ENCODE measurements around the gene ZNF428.

DNA sequence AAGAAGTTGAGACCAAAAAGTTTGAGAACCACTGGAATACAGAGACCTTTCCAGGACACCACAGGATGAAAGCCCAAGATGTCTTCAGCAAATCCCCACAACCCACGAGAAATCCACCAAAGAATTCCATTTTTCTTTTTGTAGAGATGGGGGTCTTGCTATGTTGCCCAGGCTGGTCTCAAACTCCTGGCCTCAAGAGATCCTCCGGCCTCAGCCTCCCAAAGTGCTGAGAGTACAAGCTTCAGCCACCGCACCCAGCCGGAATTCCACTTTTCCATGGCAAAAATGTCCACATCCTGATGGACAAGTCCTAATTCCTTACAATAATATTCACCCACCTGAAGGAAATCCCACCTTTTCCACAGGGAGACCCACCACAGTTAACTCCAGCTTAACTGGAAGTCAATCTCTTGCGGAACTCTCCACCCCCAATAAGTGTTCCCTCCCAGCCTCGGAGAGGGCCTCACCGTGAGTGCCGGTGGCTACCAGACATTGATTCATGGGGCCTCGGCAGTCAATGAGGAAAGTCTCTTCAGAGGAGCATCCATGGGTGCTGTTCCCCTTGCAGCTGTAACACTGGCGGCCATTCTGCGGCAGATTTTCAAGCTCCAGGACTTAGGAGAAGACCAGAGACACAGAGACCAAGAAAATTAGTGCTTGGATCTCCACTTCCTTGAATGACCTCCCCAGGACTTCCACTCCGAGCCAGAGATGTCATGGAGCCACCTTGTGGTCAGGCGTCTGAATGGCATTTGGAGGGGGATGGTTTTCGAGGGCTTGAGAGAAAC, 32.5 kb upstream of the ZNF428 start:
- TF ChIP-seq EZH2 (IDR thresholded peaks at IDR 0.05; ENCODE audit: low read depth, low read length, severe bottlenecking): no peak
- TF ChIP-seq, protein P1, sequence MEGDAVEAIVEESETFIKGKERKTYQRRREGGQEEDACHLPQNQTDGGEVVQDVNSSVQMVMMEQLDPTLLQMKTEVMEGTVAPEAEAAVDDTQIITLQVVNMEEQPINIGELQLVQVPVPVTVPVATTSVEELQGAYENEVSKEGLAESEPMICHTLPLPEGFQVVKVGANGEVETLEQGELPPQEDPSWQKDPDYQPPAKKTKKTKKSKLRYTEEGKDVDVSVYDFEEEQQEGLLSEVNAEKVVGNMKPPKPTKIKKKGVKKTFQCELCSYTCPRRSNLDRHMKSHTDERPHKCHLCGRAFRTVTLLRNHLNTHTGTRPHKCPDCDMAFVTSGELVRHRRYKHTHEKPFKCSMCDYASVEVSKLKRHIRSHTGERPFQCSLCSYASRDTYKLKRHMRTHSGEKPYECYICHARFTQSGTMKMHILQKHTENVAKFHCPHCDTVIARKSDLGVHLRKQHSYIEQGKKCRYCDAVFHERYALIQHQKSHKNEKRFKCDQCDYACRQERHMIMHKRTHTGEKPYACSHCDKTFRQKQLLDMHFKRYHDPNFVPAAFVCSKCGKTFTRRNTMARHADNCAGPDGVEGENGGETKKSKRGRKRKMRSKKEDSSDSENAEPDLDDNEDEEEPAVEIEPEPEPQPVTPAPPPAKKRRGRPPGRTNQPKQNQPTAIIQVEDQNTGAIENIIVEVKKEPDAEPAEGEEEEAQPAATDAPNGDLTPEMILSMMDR (IDR thresholded peaks at IDR 0.05; ENCODE audit: control extremely low read depth in 1 of 3, insufficient read depth in 1 of 3, low read depth in 1 of 3, low read length in 3 of 3): peak; percentile 84 to 92 (median 86)
- no peak for TF ChIP-seq YY1 (IDR thresholded peaks at IDR 0.05; ENCODE audit: low read depth, low read length)
- no peak for TF ChIP-seq TAF7 (optimal IDR thresholded peaks at IDR 0.05; ENCODE audit: borderline replicate concordance, low read depth, low read length)
- TF ChIP-seq RAD21 (IDR thresholded peaks at IDR 0.05 in 1 of 2, conservative IDR thresholded peaks at IDR 0.05 in 1 of 2; ENCODE audit: low read depth in 2 of 2, low read length in 2 of 2): peak; percentile 81 to 87
- no peak for TF ChIP-seq POLR2AphosphoS5 (IDR thresholded peaks at IDR 0.05; ENCODE audit: low read depth, low read length)
- TF ChIP-seq GTF2F1 (IDR thresholded peaks at IDR 0.05; ENCODE audit: borderline replicate concordance, low read depth, low read length): no peak
- no peak for TF ChIP-seq SUZ12 (IDR thresholded peaks at IDR 0.05; ENCODE audit: low read length)
- TF ChIP-seq POLR2A (IDR thresholded peaks at IDR 0.05; ENCODE audit: control extremely low read depth in 1 of 2, low read depth in 2 of 2, low read length in 2 of 2): no peak
- TF ChIP-seq KDM5A (IDR thresholded peaks at IDR 0.05; ENCODE audit: low read length): no peak
- no peak for TF ChIP-seq NANOG (IDR thresholded peaks at IDR 0.05; ENCODE audit: insufficient read depth, low read depth, low read length, poor library complexity, severe bottlenecking)
- TF ChIP-seq JUN (IDR thresholded peaks at IDR 0.05; ENCODE audit: low read depth, low read length): no peak
